HG02970 (cell line): ENCODE measurements around the gene VEGFA.

Experiments used
- ATAC-seq: cut with Tn5 transposase; IDR thresholded peaks from one replicate; pipeline ENCODE4 v1.9.1; 2021; ENCODE audit warnings: mild to moderate bottlenecking, moderate library complexity, moderate number of reproducible peaks; ENCODE audit not compliant: unreplicated experiment, low FRiP score

VEGFA gene

DNA sequence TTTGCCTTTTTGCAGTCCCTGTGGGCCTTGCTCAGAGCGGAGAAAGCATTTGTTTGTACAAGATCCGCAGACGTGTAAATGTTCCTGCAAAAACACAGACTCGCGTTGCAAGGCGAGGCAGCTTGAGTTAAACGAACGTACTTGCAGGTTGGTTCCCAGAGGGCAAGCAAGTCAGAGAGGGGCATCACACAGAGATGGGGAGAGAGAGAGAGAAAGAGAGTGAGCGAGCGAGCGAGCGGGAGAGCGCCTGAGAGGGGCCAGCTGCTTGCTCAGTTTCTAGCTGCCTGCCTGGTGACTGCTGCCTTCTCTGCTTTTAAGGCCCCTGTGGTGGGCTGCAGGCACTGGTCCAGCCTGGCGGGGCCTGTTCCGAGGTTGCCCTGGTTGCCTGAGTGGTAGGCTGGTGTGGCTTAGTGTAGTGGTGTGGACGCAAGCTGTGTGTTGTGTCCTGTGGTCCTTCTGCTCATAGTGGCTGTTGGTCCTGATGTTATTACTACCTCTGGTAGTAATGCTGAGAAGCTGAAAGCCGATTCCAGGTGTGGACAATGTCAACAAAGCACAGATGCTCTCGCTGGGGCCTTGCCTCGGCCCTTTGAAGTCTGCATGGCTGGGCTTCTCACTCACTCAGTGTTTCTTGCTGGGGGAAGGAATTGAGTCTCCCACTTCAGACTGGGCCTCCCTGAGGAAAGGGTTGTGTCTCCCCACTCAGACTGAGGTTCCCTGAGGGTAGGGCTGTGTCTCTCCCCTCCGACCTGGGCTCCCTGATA, 12.1 kb downstream of the VEGFA start:
- ATAC-seq = no peak

GRCh38 chr6:43782764-43783513, 12.9 kb downstream of the VEGFA start:
- no peak for ATAC-seq

- ATAC-seq = no peak
These were observed 14.2 kb downstream of the VEGFA start for GRCh38 chr6:43784049-43784855.

- no peak for ATAC-seq
These were observed 15.3 kb downstream of the VEGFA start for GRCh38 chr6:43785220-43785752.

DNA sequence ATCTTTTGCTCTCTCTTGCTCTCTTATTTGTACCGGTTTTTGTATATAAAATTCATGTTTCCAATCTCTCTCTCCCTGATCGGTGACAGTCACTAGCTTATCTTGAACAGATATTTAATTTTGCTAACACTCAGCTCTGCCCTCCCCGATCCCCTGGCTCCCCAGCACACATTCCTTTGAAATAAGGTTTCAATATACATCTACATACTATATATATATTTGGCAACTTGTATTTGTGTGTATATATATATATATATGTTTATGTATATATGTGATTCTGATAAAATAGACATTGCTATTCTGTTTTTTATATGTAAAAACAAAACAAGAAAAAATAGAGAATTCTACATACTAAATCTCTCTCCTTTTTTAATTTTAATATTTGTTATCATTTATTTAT, 15.9 kb downstream of the VEGFA start:
- no peak for ATAC-seq

- ATAC-seq = no peak
These were observed 16.8 kb downstream of the VEGFA start for GRCh38 chr6:43786664-43787329.

- no peak for ATAC-seq
These were observed 18.3 kb downstream of the VEGFA start for GRCh38 chr6:43788301-43788700.

GRCh38 chr6:43789447-43789846, 19.4 kb downstream of the VEGFA start:
- no peak for ATAC-seq

GRCh38 chr6:43790031-43790430, 20.0 kb downstream of the VEGFA start:
- ATAC-seq = no peak

DNA sequence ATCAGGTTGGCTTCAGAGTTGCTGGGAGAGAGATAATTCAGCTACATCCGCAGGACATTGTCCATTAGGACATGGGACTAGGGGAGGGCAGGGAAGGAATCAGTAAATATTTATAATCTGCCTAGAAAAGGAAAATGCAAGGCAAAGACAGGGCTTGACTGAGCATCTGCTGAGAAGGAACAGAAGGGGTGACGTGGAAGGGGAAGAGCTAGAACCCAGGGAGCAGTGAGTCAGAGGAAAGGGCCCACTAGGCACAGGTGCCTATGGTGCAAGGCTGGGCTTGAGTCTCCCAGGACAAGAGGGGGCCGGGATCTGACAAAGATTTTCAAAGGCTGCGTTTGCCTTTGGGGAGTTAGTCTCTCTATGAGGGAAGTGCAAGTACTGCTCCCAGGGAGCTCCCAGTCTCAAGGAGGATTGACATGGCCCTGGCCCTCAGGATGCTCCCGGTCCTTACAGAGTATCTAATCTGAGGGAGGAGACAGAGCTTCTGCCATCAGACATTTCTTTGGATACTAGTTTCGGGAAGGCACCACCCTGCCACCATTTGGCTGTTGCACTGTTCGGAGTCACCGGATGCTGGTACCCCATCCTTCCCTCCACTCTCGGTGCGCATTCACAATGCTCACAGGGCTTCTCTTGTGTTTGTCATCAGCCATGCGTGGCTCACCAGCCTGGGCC, 21.9 kb downstream of the VEGFA start:
- ATAC-seq = no peak

DNA sequence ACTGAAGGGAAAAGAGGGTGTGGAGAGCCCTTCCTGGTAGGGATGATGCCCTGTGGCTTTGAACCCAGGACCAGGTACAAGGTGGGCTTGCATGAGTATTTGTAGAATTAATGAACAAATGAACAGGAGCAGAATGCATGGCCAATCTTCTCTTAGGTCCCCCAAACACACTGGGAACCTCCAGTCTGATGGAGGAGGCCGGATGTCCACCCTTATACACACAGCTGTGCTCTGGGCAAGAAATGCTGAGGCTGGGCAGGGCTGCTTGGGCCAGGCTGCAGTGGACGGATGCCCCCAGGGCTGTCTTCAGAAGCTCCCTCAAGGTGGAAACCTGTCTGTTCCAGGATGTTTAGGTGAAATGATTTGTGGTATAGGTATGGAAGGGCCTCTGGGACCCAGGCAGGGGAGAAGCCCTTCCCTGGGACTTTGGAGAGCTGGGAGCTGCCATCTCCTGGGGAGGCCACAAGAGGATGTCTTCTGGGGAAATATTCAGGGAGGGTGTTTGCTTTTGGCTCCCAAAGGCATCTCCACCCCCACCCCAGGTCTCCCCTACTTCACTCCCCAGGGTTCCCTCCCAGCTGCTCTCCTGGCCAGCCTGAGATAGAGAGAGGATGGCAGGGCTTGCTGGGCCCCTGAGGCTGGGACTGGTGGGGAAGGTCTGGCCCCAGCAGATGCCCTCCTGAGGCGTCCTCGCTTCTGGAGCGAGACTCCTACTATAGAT, 23.3 kb downstream of the VEGFA start:
- ATAC-seq = no peak

- no peak for ATAC-seq
These were observed 23.8 kb downstream of the VEGFA start for GRCh38 chr6:43793875-43794242.

GRCh38 chr6:43795421-43795820, 25.4 kb downstream of the VEGFA start:
- no peak for ATAC-seq

DNA sequence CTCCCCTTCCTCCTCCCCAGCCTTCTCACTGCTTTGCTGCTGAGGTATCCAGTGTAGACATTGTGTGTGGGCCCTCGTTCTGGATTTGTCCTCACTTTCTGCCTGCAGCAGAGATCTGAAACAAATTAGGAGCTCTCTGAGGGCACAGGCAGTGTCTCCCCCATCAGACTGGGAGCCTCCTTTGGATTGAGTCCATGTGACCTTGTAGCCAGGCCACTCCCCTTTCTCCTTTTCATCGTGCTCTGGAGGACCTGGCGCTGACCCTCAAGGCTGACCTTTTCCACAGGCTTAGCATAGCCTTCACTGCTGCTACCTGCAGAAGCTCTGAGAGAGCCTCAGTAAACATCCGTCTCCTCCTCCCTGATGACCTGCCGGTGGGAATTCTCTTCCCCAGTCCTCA, 26.2 kb downstream of the VEGFA start:
- ATAC-seq = no peak

GRCh38 chr6:43796903-43797890, 27.2 kb downstream of the VEGFA start:
- no peak for ATAC-seq

DNA sequence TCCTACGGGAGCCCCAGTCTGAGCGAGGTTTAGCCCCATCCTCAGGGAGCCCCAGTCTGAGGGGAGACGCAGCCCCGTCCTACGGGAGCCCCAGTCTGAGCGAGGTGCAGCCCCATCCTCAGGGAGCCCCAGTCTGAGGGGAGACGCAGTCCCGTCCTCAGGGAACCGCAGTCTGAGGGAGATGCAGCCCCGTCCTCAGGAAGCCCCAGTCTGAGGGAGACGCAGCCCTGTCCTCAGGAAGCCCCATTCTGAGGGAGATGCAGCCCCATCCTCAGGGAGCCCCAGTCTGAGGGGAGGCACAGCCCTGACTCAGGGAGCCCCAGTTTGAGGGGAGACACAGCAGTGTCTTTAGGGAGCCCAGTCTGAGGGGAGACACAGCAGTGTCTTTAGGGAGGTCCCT, 27.9 kb downstream of the VEGFA start:
- no peak for ATAC-seq

DNA sequence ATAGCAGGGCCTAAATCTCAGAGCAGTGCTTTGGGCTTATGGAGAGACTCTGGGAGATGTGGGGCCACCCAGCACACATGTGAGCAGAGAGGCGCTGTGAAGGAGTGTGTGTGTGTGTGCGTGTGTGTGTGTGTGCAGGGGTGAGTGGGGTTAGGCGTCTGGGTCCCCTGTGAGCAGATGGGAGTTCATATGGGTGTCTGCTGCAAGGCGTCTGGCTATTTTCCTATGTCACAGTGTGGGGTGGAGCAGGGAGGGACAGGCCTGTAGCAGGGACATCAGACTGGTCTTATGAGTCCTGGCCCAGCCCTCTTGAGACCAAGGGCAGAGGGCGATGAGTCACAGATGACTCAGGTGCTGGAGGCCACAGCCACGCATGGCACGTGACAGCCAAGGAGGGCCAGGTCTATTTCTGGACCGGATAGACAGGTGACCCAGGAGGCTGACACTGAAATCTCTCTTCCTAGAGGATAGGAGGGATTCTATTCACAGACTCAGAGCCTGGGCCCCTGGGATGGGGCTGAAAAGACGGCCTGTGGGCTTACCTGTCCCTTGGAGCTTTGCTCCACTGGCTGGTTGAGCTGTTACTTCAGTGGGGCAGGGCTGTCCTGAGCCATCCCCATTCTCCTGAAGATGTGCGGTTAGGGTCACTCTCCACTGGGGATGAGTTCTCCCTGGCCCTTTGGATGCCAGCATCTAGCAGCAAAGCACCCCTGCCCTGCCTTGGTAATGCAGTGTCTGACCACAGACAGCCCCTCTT, 28.9 kb downstream of the VEGFA start:
- ATAC-seq = no peak
